Astrocyte of the spinal cord (primary cell): ENCODE data around the gene TMEM11.

Experiments
- DNase-seq: peaks from one replicate; pipeline ENCODE4 v3.0.0; 2011; ENCODE audit warnings: low read depth, low spot score
- H3K4me3 ChIP-seq: 2 replicates; pipeline ENCODE4 v1.5.1; 2011; ENCODE audit warnings: low read depth, mild to moderate bottlenecking, low read length, moderate library complexity
- in situ Hi-C: cut with HindIII; loops from 2 replicates; pipeline ENCODE4 v1.10.0; 2017; ENCODE audit warnings: low sequenced_read_pairs
- TF ChIP-seq, protein P1 (sequence below): IDR thresholded peaks from 2 replicates; pipeline ENCODE4 v1.5.1; 2012; ENCODE audit warnings: low read depth, mild to moderate bottlenecking, low read length, inconsistent platforms

TMEM11 gene

GRCh38 chr17:21171970-21172510, 41.9 kb downstream of the TMEM11 start:
- H3K4me3 ChIP-seq: no peak overlapping the region
- DNase-seq: no peak
- in situ Hi-C loops: no loop called here
- TF ChIP-seq, protein P1, sequence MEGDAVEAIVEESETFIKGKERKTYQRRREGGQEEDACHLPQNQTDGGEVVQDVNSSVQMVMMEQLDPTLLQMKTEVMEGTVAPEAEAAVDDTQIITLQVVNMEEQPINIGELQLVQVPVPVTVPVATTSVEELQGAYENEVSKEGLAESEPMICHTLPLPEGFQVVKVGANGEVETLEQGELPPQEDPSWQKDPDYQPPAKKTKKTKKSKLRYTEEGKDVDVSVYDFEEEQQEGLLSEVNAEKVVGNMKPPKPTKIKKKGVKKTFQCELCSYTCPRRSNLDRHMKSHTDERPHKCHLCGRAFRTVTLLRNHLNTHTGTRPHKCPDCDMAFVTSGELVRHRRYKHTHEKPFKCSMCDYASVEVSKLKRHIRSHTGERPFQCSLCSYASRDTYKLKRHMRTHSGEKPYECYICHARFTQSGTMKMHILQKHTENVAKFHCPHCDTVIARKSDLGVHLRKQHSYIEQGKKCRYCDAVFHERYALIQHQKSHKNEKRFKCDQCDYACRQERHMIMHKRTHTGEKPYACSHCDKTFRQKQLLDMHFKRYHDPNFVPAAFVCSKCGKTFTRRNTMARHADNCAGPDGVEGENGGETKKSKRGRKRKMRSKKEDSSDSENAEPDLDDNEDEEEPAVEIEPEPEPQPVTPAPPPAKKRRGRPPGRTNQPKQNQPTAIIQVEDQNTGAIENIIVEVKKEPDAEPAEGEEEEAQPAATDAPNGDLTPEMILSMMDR: no peak

GRCh38 chr17:21171309-21171922, 42.5 kb downstream of the TMEM11 start:
- in situ Hi-C loops: no loop called here
- TF ChIP-seq, protein P1: no peak
- H3K4me3 ChIP-seq: no peak overlapping the region
- no peak for DNase-seq

DNA sequence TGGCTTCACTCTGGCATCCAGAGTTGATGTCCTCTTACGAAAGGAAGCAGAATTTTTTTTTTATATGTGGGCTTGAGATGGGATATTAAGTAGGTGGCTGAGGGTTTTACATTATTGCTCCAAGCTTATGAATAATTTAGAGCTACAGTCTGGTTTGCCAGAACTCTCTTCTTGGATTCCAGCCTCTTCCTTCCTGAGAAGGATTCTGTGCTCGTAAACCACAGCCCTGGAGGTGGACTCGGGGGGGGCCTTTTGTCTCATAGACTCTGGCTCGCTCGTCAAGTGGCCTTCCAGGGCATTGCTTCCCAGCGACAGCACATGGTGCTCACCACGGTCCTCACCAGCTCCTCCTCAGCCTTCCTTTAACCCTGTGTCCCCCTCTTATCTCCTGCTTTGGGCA, 43.2 kb downstream of the TMEM11 start:
- H3K4me3 ChIP-seq: no peak overlapping the region
- in situ Hi-C loops: no loop called here
- DNase-seq: no peak
- TF ChIP-seq, protein P1: no peak

DNA sequence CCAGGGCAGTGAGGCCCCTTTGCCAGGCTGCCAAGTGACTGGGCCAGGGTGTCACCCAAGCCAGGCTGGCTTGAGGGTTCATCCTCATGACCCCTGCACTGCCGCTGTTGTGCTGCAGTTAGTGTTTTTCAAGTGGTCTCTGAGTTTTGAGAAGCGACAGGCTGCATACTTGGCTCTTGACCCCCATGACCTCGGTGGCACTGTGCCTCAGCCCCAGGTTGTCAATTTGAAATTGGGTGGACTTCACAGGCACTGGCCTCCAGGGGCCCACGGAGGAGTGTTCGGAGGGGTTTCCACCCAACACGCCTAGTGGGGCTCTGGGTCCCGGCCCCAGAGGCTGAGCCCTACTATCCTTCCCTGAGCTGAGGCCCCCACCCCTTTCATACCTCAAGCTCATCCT, 44.5 kb downstream of the TMEM11 start:
- no peak for DNase-seq
- H3K4me3 ChIP-seq: no peak overlapping the region
- TF ChIP-seq, protein P1: no peak
- in situ Hi-C loops: no loop called here

- no peak for DNase-seq
- in situ Hi-C loops: no loop called here
- TF ChIP-seq, protein P1: no peak
- no peak overlapping the region for H3K4me3 ChIP-seq
These were observed 45.5 kb downstream of the TMEM11 start for GRCh38 chr17:21168555-21168865.

DNA sequence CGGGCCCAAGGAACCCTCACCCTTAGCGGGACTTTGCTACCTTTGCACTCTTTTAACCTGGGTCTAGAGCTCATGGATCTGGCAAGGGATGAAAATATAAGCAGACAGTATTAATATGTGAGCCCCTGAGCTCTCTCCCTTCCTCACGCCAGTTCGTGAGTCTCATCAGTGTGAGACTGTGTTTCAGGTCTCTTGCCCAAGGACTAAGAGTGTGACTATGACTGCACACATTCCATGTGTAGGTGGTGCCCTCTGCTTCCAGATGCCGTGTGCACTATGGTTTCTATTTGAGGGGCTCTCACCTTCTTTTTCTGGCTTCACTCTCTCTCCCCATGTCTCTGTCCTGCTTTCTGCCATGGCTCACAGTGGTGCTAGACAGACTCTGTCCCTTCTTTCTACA, 46.7 kb downstream of the TMEM11 start:
- no peak overlapping the region for H3K4me3 ChIP-seq
- in situ Hi-C loops: no loop called here
- no peak for DNase-seq
- TF ChIP-seq, protein P1: no peak
